Endodermal cell (in vitro differentiated cells): ENCODE measurements around the gene TMEM267. TPM values are rescaled to one million over a fixed set of nuclear protein-coding genes. Genes with fewer than 3 reads are reported as not detected.
A peak's percentile ranks its signal among the peaks of the same experiment; 100 is the strongest.
"Not testable (repeated sequence)": the region's sequence is repeated elsewhere in the genome, so short reads cannot be mapped to it uniquely, and the experiment has no call there.

Experiments used
- DNase-seq: peaks from one replicate; pipeline ENCODE4 v3.0.0-alpha.2; 2017
- H3K27ac ChIP-seq: 2 replicates; pipeline ENCODE4 v1.5.1; 2013; ENCODE audit warnings: mild to moderate bottlenecking, low read depth, low read length, moderate library complexity
- H3K27me3 ChIP-seq: 2 replicates; pipeline ENCODE4 v1.6.1; 2013; ENCODE audit warnings: mild to moderate bottlenecking, low read length, moderate library complexity; ENCODE audit not compliant: insufficient read depth, control insufficient read depth, poor library complexity, severe bottlenecking
- H3K36me3 ChIP-seq: 2 replicates; pipeline ENCODE4 v1.7.0; 2013; ENCODE audit warnings: mild to moderate bottlenecking, low read length, moderate library complexity; ENCODE audit not compliant: control insufficient read depth, insufficient read depth
- H3K4me1 ChIP-seq: one replicate; pipeline ENCODE4 v1.7.0; 2013; ENCODE audit warnings: low read length; ENCODE audit not compliant: control insufficient read depth, insufficient read depth
- H3K4me3 ChIP-seq: 2 replicates; pipeline ENCODE4 v1.5.1; 2013; ENCODE audit warnings: mild to moderate bottlenecking, low read length, moderate library complexity
- H3K9ac ChIP-seq: 2 replicates; pipeline ENCODE4 v1.6.1; 2013; ENCODE audit warnings: mild to moderate bottlenecking, low read length, moderate library complexity; ENCODE audit not compliant: poor library complexity, severe bottlenecking; ENCODE audit errors: extremely low read depth
- H3K9me3 ChIP-seq: 2 replicates; pipeline ENCODE4 v1.6.1; 2013; ENCODE audit warnings: mild to moderate bottlenecking, low read length, moderate library complexity; ENCODE audit not compliant: control insufficient read depth
- H3K27ac Mint-ChIP-seq: 2 replicates; pipeline ENCODE4 v1.8.0; 2020; ENCODE audit warnings: mixed read lengths
- H3K27me3 Mint-ChIP-seq: 2 replicates; pipeline ENCODE4 v1.8.0; 2021; ENCODE audit warnings: mild to moderate bottlenecking, mixed read lengths; ENCODE audit not compliant: insufficient read depth
- H3K36me3 Mint-ChIP-seq: 2 replicates; pipeline ENCODE4 v1.8.0; 2020; ENCODE audit warnings: low read depth, mixed read lengths
- H3K4me1 Mint-ChIP-seq: 2 replicates; pipeline ENCODE4 v1.8.0; 2020; ENCODE audit warnings: mixed read lengths
- H3K4me3 Mint-ChIP-seq: 2 replicates; pipeline ENCODE4 v1.8.0; 2020; ENCODE audit warnings: mild to moderate bottlenecking, moderate library complexity, mixed read lengths
- H3K9me3 Mint-ChIP-seq: 2 replicates; pipeline ENCODE4 v1.8.0; 2020; ENCODE audit warnings: mild to moderate bottlenecking, mixed read lengths
- CTCF ChIP-seq: fragments of 200-600 bp; sonication (generic); conservative IDR thresholded peaks from 2 replicates; pipeline ENCODE4 v1.5.0; 2021; ENCODE audit warnings: antibody characterized with exemption, mild to moderate bottlenecking
- WGBS, 2 experiments: methylation state at CpG; one replicate each; pipeline versions ENCODE4 v1.1.5 to v1.1.7; 2013; ENCODE audit warnings: missing lambda C conversion rate in 2 of 2, mixed read lengths in 1 of 2; ENCODE audit not compliant: insufficient coverage in 1 of 2, insufficient read length in 1 of 2; 5-methylcytosine and 5-hydroxymethylcytosine counted together
- total RNA-seq, 2 donors: library from RNA; stranded (reverse); fragmentation: NEBNext Ultra II Directional in 1 of 2; extraction: Animal tissue kit (Norgen Biotek cat#: 25700) in 1 of 2; gene quantifications; 2 replicates in 1 of 2; 3 replicates in 1 of 2; pipeline ENCODE4 v1.2.1, GENCODE V29; 2021

The TMEM267 gene
- total RNA-seq, 2 donors from 2014 or later: 8.3 to 8.9 TPM

GRCh38 chr5:43469671-43470391 is 13.8 kb downstream of the TMEM267 start:
- H3K36me3 ChIP-seq: peaks cover 36% of the 10 kb centered on the region
- no peaks in the 10 kb centered on the region for H3K4me1 ChIP-seq
- Mint-ChIP-seq H3K9me3 (peaks cover 75% of the 10 kb centered on the region), H3K4me1 (no peaks in the 10 kb centered on the region), H3K36me3 (peaks cover 76% of the 10 kb centered on the region), H3K27ac (no peak overlapping the region), H3K27me3 (no peaks in the 10 kb centered on the region), H3K4me3 (no peak overlapping the region)
- 83 to 89% methylated on average over 4 to 6 of the region's 6 CpGs for WGBS, 2 experiments
- H3K9ac ChIP-seq: no peak overlapping the region
- H3K9me3 ChIP-seq: peaks cover 66% of the 10 kb centered on the region
- H3K27me3 ChIP-seq: no peaks in the 10 kb centered on the region
- TF ChIP-seq CTCF: peak; percentile 35
- DNase-seq: no peak
- no peak overlapping the region for H3K27ac ChIP-seq
- peak overlapping the region; percentile 59 for H3K4me3 ChIP-seq

GRCh38 chr5:43467100-43467499 is 16.6 kb downstream of the TMEM267 start:
- Histone ChIP-seq H3K27me3 (no peaks in the 10 kb centered on the region), H3K4me3 (peak overlapping the region; percentile 66), H3K4me1 (no peaks in the 10 kb centered on the region), H3K27ac (no peak overlapping the region), H3K9me3 (peaks cover 69% of the 10 kb centered on the region), H3K9ac (peak overlapping the region; percentile 51), H3K36me3 (peaks cover 35% of the 10 kb centered on the region)
- H3K36me3 Mint-ChIP-seq: peaks cover 64% of the 10 kb centered on the region
- no peak for TF ChIP-seq CTCF
- no peak overlapping the region for H3K4me3 Mint-ChIP-seq
- no peaks in the 10 kb centered on the region for H3K27me3 Mint-ChIP-seq
- no peaks in the 10 kb centered on the region for H3K4me1 Mint-ChIP-seq
- no peak overlapping the region for H3K27ac Mint-ChIP-seq
- DNase-seq: no peak
- peaks cover 72% of the 10 kb centered on the region for H3K9me3 Mint-ChIP-seq

- Mint-ChIP-seq H3K9me3 (peaks cover 62% of the 10 kb centered on the region), H3K36me3 (peaks cover 66% of the 10 kb centered on the region)
- not testable (repeated sequence) for H3K27me3 ChIP-seq, H3K4me3 ChIP-seq, H3K27ac ChIP-seq, H3K4me1 Mint-ChIP-seq, H3K27me3 Mint-ChIP-seq, H3K4me3 Mint-ChIP-seq, H3K4me1 ChIP-seq, H3K27ac Mint-ChIP-seq, DNase-seq, H3K9ac ChIP-seq
- H3K36me3 ChIP-seq: peaks cover 34% of the 10 kb centered on the region
- WGBS, 2 experiments: 89 to 94% methylated on average over 2 of the region's 3 CpGs
- peaks cover 71% of the 10 kb centered on the region for H3K9me3 ChIP-seq
Observed at GRCh38 chr5:43465455-43465854, 18.2 kb downstream of the TMEM267 start.

GRCh38 chr5:43461066-43461465 is 22.6 kb downstream of the TMEM267 start:
- H3K4me3 ChIP-seq: no peak overlapping the region
- peaks cover 55% of the 10 kb centered on the region for H3K9me3 Mint-ChIP-seq
- peaks cover 71% of the 10 kb centered on the region for H3K9me3 ChIP-seq
- no peak for DNase-seq
- H3K4me1 ChIP-seq: no peaks in the 10 kb centered on the region
- no peak overlapping the region for H3K27ac ChIP-seq
- no peaks in the 10 kb centered on the region for H3K27me3 Mint-ChIP-seq
- no peak overlapping the region for H3K9ac ChIP-seq
- peaks cover 45% of the 10 kb centered on the region for H3K36me3 ChIP-seq
- no peaks in the 10 kb centered on the region for H3K4me1 Mint-ChIP-seq
- no peaks in the 10 kb centered on the region for H3K27me3 ChIP-seq
- H3K27ac Mint-ChIP-seq: no peak overlapping the region
- H3K4me3 Mint-ChIP-seq: no peak overlapping the region
- 93 to 100% methylated on average over 1 of the region's 1 CpG for WGBS, 2 experiments
- peaks cover 62% of the 10 kb centered on the region for H3K36me3 Mint-ChIP-seq
- no peak for TF ChIP-seq CTCF
